ENCODE measurements around the gene PPP1R26. TPM values are rescaled to one million over a fixed set of nuclear protein-coding genes. Genes with fewer than 3 reads are reported as not detected.

The PPP1R26 gene
- total and polyA plus RNA-seq, 2 of the 13 experiments (the other 11 are each of a cell fraction or from before 2014, with no cell fraction given): 8.6 to 11.6 TPM

GRCh38 chr9:135499326-135500070 is 19.9 kb downstream of the PPP1R26 start (continued):
- TF ChIP-seq ATF2 (CRISPR knock-in tag; IDR thresholded peaks at IDR 0.05) (peak; percentile 38; the same call in 1 of the 2 replicates), HIVEP1 (CRISPR knock-in tag; IDR thresholded peaks at IDR 0.05) (peak; percentile 81), RAD51 (IDR thresholded peaks at IDR 0.05; ENCODE audit: borderline replicate concordance) (peak; percentile 97), TEAD3 (CRISPR knock-in tag; optimal IDR thresholded peaks at IDR 0.05; ENCODE audit: borderline replicate concordance) (peak; percentile 69), RBM22 (optimal IDR thresholded peaks at IDR 0.05; ENCODE audit: low read length) (peak; percentile 82), HDAC1 (CRISPR knock-in tag; IDR thresholded peaks at IDR 0.05) (peak; percentile 92), RORA (CRISPR knock-in tag; IDR thresholded peaks at IDR 0.05) (no peak), FOXK1 (CRISPR knock-in tag; IDR thresholded peaks at IDR 0.05; ENCODE audit: borderline replicate concordance, low read depth) (0 out of 2 replicates have a peak, but pooled peaks have one; percentile 14), JUND (CRISPR knock-in tag; IDR thresholded peaks at IDR 0.05) (peak; percentile 56; the same call in 1 of the 2 replicates), TFDP1 (CRISPR knock-in tag; IDR thresholded peaks at IDR 0.05; ENCODE audit: borderline replicate concordance) (peak; percentile 35; the same call in 1 of the 2 replicates), PHF21A (CRISPR knock-in tag; IDR thresholded peaks at IDR 0.05) (0 out of 2 replicates have a peak, but pooled peaks have one; percentile 9), MXD1 (CRISPR knock-in tag; IDR thresholded peaks at IDR 0.05) (peak; percentile 75; the same call in 1 of the 2 replicates), TCF12 (IDR thresholded peaks at IDR 0.05) (no peak), TCF12 (CRISPR knock-in tag; IDR thresholded peaks at IDR 0.05) (0 out of 2 replicates have a peak, but pooled peaks have one; percentile 47), MXI1 (IDR thresholded peaks at IDR 0.05; ENCODE audit: borderline replicate concordance, low read depth, low read length) (peak; percentile 98), SKI (IDR thresholded peaks at IDR 0.05; ENCODE audit: partially characterized antibody) (no peak), ZNF574 (CRISPR knock-in tag; IDR thresholded peaks at IDR 0.05) (peak; percentile 54; the same call in 1 of the 2 replicates), ZNF205 (CRISPR knock-in tag; IDR thresholded peaks at IDR 0.05) (0 out of 2 replicates have a peak, but pooled peaks have one; percentile 33), ZBTB42 (CRISPR knock-in tag; IDR thresholded peaks at IDR 0.05) (0 out of 2 replicates have a peak, but pooled peaks have one; percentile 42), TARDBP (CRISPR knock-in tag; IDR thresholded peaks at IDR 0.05) (peak; percentile 48; the same call in 1 of the 2 replicates), ZNF263 (CRISPR knock-in tag; IDR thresholded peaks at IDR 0.05) (peak; percentile 89), GFI1 (CRISPR knock-in tag; IDR thresholded peaks at IDR 0.05; ENCODE audit: borderline replicate concordance) (peak; percentile 27; the same call in 1 of the 2 replicates), ZFP36L1 (CRISPR knock-in tag; IDR thresholded peaks at IDR 0.05) (0 out of 2 replicates have a peak, but pooled peaks have one; percentile 49), YEATS2 (CRISPR knock-in tag; IDR thresholded peaks at IDR 0.05; ENCODE audit: borderline replicate concordance) (0 out of 2 replicates have a peak, but pooled peaks have one; percentile 39), ZNF547 (CRISPR knock-in tag; IDR thresholded peaks at IDR 0.05) (no peak; the same call in 1 of the 2 replicates)

Data from HepG2 (cell line).